Activated T-cell treated with anti-CD3 and anti-CD28 coated beads, Interleukin-2, amount 50 U/mL, for 1 hour (primary cell): ENCODE measurements around the gene TFEB.

Source experiments
- DNase-seq: peaks from one replicate; pipeline ENCODE4 v3.0.0-alpha.2; 2020

Gene TFEB

DNA sequence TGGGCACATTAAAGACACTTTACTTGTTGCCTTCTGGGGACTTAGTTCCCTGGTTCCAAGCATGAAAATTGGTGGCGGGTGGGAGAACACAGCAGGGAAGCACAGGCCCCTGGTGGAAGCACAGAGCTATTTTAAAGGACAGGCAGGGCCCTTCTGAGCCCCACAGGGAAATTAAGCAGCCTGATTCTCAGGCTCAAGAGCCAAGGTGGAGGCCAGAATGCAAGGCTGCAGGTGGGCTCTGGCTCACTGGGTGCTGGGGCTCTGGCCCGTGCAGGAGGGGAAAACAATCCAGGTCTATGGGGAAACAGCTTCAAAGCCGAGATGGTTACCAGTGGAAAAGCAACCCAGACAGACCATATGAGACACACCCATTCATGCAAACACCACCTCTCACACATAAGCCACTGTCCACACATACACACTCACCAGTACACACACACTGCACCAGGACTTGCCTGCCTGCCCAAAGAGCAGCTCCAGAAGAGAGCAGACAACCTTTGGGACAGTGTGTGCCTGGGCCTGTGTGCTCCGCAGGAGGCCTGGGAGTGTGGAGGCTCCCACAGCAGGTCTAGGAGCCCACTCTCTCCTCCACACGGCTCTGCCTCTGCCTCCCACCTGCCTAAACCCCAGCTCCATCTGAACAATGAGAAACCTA lies 30.6 kb downstream of the TFEB start:
- DNase-seq: no peak

DNA sequence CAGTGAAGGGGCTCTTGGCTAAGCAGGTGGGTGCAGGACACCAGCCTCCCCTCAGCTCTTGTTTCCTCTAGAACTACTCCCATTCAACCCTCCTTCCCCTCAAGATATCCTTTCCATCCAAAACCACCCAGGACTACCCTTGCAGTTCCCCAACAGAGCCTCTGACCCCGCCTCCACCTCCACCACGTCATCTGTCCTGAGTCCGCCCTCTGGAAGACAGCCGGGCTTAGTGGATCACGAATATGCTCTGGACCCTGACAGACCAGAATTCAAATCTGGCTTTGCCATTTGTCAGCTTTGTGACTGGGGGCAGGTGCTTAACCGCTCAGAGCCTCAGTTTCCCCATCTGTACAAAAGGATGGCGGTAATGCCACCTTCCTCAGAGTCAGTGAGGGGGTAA lies 31.4 kb downstream of the TFEB start:
- no peak for DNase-seq

DNA sequence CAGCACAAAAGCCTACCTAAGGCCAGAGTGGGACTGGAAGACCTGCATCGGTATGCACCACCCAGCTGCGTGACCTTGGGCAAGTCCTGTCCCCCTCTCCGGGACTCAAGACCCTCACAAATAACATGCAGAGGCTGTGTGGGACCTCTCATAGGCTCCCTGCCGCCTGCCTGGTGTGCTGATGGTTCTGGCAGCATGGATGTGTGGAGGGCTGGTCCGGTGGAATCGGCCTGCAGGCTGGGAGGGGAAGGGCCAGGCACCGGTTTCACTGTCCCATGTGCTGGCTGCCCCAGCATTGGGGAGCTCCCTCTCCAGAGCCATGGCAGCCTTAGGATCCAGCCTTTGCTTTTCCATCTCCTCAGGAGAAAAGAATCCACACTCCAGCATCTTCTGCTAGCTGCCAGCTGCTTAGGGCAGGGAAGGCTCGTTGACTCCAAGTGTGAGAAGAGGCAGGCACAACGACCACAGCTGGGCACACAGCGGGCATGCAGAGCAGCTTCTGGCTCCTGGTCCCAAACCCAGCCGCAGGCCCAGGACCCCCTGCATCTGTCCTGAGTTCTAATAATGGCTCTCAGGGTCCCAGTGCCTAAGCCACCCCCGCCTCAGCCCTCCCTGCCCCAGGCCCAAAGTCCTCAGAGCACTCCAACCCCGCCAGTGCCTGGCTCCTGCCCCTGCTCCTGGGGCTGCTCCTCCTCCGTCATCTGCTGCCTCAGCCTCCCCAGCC lies 32.5 kb downstream of the TFEB start:
- no peak for DNase-seq

DNA sequence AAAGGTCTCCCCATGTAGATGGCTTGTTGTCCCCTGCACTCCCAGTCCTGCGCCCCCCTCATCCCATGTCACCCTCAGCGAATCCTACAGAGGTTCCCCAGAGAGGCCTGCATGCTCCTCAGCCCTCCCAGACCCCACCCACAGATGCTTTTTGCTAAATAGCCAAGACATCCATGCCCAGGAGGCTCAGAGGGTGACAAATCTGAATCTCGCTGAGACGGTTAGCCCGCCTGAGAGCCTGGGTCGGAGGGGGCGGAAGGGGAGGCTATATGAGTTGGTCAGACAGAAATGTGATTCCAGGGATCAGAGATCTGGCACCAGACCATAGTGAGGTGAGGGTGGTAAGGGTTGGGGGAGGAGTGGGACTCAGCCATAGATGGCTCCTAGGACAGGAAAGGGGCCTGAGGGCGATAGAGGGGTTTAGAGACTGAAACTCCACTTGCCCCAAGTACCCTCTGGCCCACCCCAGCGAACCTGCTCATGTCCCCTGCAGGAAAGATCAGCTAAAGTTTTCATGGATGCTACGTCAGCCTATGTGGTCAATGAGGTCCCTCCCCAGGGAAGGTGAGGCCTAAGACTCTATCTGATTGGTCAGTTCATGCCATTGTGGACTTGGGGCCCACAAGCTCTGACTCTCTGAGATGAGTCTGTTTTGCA lies 33.2 kb downstream of the TFEB start:
- no peak for DNase-seq

DNA sequence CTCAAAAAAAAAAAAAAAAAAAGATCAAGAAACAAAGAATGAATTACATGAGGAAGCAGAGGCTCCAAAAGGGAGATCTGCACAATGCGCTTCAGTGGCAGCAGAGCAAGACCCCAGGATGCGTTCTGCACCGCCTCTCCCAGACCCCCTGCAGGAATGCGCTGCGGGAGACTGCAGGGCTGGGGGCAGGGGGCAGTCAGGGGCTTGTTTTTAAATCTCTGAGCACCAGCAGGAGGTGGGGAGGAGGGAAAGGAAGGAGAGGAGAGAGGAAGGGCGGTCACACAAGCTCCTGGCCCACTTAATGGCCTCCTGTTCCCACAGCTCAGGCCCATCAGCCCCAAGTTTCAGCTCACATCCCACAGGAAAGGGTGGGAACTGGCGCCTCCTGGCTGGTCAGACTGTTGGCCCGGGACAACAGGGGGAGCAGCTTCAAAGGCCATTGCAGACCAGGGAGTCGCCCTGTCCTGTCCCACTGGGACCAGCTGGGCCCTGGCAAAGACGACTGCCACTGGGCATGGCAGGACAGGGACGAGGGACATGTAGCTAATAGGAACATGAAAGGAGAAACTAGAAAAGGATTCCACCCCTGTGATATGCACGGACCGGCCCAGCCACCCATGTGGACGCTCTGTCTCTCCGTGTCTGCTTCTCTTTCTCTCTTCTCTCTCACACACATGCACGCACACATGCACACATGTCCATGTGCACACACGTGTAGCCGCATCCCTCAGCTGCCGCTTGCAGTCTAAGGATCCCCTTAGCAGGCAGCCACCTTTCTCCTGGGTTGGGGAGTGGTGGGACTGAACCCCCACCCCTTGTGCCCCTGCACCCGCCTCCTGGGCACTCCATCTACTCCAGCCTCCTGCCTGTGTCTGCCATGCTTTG lies 34.7 kb downstream of the TFEB start:
- DNase-seq: no peak

DNA sequence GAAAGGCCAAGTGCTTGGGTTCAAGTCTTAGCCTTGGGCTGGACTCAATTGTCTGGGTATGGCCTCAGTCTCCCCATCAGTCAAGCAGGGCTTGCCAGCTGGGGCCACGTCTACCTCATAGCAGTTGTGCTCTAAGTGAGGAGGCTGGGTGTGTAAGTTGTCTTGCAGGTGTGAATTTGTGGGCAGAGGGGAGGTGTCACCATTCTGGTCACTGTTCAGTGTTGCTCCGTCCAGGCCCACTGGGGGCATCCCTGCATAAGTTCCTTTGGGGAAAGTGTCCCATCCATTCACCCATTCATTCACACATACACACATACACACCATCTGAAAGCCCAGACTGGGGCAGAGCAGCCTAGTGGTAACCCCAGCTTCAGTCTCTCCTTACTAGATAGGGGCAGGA lies 36.3 kb downstream of the TFEB start:
- DNase-seq: no peak

DNA sequence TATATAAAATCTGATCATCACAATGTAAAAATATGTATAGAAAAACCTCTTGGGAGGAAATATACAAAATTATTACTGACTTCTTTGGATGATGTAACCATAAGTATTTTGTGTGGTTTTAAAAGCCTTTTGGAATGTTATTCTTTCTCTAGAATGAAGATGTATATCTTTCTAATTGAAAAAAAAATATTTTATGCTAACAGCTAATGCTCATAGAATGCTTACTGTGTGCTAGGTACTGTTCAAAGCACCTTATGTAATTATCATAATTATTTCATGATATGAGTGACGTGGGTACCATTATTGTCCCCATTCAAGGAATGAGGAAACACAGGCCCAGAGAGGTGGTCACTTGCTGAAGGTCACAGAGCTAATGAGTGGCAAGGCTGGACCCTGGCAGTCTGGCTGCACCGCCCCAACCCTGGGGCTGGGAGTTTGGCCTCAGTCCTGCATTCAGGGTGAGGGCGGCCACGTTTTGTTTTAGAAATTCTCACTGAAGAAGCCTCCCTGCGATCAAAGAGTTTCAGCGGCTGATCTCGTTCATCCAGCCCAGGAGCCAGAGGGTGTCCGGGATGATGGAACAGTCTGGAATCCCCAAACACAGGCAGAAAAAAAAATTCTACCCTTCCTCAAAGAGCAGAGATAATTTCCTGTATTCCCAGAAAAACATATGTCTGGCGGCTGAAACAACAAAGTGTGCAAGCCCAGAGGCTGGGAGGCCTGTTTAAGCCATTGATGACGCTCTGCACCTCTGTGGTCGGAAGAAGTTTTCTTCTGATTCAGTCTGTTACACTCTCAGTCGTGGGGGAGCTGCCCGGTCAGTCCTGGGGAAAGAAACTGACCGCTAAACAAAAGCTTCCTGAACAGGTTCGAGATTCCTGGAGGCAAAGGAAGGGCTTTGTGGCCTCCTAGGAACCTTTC lies 37.3 kb downstream of the TFEB start:
- no peak for DNase-seq

DNA sequence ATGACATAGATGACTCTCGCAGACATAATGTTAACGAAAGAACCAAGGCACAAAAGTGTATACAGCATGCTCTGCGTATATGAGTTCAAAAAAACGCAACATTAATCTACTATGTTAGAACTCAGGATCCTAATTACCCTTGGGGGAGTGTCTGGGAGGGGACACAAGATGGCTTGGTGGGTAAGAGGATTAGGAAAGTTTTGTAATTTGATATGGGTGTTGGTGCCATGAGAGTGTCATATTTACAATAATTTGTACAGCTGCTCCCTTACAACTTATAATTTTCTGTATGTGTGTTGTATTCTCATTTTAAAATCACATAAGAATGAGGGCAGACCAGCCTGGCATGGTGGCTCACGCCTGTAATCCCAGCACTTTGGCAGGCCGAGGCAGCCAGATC lies 38.6 kb downstream of the TFEB start:
- DNase-seq: no peak

DNA sequence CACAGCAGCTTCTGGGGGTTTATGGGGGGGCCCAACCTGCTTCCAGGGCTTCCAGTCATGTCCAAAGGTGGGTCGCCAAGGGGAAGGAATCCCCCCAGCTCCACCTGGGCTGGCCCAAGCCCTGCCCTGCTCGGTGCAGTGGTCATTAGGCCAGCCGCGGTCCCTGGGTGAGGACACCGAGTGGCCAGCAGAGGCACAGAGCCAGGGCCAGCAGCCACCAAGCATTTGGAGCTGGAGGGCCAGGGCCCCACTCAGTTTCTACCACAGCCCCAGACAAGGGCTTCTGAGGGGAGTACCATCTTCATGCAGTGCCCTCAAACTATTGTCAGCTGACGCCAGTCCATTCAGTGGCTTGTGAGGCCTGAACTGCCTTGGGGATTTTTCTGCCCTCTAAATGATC lies 39.6 kb downstream of the TFEB start:
- DNase-seq: no peak

DNA sequence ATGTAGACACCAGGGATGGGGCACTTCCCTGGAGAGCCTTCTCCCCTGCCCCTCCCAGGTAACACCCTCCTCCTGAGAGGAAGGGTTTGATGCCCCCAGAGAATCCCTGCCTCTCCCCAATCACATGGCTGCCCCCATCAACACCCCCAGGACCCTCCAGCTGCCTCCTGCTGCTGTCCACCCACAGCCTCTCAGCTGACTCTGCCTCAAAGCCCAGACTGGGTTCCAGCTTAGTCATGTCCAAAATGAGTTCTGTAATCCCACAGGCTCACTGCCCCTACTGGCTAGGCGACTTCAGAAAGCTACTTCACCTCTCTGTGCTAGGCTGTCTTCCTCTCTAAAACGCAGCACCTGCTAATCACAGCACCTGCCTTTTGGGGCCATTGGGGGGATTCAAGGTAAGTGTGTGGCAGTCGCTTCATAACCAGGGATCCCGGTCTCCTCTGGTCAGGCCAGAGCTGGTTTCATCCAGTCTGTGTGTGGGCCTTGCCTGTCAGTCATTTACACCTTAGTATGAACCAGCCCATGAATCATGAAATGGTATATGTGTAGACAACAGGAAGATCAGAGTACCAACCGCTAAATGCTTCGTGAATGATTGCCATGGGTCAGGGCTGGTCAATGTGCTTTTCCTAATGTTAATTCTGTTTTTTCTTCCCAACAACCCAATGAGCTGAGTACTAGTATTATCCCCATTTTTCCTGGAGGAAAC lies 40.4 kb downstream of the TFEB start:
- no peak for DNase-seq

DNA sequence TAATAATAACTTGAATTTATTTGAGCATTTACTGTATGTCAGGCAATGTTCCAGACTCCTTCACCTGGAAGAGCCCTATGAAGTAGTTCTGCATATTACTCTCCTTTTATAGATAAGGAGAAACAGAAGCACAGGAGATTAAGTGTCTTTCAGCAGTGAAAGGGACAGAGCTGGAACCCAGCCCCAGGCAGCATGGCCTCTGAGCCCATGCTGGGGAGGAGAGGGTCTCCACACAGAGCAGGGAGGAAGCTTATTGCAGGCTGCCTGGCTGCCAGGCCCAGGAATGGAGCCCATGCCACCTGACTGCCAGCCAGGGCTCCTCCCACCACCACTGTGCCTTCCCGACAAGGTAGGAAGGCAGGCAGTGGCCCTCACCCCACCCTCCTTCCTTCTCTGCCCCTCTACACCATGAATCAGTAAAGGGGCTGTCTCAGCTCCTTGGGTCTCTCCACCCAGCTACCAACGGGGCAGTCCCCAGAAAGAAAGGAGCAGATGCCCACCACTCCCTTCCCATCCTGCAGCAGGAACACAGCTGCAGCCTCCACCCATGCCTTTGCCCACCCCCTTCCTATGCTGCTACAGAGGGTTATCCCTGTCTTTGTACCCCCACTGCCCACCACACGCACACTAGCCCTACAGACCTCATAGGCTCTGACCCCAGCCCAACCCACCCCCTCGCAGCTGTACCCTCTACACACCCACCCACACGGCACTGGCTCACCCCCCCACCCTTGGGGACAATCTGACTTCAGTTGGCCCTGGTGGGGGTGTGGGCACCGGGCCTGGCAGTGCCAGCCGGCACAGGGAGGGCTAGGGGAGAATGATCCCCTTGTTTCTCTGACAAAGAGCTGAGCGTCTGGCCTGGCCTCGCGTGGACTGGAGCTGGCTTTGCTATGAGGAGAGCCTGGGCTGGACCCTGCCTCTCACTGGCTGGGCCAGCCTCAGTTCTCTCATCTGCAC lies 41.8 kb downstream of the TFEB start:
- DNase-seq: no peak

DNA sequence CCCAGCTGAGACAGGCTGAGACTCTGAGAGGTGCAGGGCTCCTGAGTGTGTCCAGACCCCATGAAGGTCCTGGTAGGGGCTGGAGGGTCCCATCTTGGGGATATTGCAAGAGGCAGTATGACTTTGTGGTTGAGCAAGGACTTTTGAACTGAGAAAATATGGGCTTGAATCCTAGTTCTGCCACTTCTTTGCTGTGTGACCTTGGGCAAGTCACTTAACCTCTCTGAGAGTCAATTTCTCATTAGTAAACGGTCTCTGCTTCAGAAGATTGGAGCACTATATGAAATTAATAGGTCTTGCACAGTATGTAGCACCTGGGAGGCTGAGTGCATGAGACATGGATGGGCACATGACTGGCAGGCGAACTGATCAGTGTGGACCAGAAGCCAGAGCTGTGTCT lies 42.7 kb downstream of the TFEB start:
- no peak for DNase-seq

DNA sequence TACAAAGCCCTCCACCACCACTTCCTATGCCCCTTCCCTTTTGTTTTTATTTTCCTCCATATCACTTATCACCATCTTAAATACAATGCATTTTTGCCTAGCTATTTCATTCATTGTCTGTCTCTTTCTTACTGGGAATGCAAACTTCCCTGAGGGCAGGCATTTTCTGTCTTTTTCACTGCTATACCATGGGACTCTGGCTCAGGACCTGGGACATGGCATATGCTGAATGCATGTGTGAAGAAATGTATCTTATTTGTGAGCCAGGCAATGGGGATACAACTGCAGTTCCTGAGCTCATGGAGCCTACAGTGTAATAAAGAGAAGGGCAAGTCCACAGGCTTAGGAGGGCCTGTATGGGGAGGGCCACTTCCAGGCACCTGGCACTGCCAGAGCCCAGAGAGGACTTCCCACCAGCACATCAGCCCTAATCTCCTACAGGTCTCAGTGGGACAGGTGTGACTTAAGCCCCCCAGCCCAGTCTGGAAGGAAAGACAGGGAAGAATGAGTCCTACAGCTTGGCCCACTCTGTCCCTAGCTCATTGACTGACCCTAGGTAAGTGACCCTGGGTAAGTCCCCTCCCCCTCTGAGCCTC lies 43.2 kb downstream of the TFEB start:
- no peak for DNase-seq

DNA sequence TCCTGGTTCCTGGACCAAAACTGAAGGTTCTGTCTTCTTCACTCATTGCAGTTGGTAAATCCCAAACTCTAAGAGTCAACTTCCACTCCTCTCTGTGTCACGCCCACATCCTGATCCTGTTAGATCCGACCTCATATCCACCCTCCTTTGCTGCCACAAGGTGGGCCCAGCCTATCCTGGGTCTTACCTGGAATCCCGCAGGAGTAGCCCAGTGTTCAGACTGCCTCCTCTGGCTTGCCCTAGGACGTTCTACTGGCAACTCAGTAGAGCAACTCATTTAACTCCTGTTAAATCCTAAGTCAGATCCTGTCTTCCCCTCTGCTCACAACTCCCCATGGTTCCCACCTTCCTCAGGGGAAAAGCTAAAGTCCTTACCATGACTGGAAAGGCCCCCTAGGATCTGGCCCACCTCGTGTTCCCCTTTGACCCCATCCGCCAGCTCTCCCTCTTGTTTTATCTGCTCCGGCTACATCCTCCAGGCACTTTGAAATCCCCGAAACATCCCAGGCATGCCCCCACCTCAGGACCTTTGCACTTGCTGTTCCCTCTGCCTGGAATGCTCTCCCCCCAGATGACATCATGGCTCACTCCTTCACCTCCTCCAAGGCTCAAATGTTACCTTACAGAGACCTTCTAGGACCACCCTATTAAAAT lies 43.9 kb downstream of the TFEB start:
- DNase-seq: no peak

DNA sequence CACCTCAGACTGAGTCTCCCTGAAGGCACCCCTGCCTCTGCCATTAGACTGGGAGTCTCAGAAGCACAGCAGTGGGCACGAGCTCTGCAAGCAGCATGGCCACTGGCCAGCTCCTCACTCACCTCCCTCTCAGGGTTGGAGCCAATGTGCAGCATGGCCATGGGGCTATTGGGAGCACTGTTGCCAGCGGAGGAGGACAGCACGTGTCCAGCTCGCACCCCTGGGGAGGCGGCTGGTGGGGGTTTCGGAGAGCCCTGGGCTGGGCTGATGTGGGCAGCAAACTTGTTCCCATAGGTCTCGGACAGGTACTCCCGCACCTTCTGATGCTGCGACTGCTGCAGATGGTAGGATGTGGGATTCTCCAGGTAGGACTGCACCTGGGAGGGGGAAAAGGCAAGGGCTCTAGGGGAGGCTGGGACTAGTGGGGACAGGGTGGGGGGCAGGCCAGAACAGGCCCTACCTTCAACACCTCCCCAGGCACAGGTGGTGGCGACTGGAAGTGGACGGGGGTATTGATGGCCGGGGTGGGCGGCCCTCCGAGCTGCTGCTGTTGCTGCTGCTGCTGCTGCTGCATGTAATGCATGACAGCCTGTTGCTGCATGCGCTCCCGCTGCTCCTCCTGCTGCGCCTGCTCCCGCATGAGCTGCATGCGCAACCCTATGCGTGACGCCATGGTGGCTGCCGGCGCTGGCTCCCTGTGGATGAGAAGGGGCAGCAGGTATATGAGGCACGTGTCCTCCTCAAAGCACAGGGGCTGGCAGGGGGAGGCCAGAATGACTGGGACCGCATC lies 44.7 kb downstream of the TFEB start:
- DNase-seq: no peak

DNA sequence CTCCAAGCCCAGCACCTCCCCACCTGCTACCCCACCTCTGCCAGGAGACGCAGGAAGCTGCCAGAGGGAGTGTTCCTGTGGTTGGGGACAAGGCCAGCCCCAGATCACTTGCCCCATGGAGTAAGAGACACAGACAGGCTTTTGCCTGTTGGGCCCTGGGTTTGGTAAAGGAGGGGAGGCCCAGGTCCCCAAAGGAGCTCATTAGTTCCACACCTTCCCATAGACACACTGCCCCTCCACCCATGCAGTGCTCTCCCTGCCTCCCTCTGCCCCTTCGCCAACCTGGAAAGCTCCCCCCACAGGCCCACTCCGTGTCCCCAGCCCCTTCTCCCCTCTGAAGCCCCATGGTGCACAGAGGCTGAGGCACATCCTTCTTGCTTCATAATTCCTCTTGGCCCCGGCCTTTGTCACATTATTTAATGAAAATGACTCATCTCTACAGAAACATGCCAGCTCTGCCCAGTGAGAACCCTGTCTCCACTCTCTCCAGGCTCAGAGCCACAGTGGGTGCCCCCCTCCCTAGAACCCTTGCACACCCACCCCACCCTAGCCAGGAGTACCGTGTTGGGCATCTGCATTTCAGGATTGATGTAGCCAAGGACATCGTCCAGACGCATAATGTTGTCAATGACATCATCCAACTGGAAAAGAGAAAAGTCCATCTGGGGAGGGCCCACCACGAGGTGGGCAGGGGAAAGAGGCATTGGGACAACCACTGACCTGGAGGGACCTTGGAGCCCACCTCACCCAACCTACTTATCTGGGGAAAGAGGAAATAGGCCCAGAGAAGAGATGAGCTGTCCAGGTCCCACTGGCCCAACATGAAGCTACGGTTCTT lies 46.0 kb downstream of the TFEB start:
- no peak for DNase-seq

DNA sequence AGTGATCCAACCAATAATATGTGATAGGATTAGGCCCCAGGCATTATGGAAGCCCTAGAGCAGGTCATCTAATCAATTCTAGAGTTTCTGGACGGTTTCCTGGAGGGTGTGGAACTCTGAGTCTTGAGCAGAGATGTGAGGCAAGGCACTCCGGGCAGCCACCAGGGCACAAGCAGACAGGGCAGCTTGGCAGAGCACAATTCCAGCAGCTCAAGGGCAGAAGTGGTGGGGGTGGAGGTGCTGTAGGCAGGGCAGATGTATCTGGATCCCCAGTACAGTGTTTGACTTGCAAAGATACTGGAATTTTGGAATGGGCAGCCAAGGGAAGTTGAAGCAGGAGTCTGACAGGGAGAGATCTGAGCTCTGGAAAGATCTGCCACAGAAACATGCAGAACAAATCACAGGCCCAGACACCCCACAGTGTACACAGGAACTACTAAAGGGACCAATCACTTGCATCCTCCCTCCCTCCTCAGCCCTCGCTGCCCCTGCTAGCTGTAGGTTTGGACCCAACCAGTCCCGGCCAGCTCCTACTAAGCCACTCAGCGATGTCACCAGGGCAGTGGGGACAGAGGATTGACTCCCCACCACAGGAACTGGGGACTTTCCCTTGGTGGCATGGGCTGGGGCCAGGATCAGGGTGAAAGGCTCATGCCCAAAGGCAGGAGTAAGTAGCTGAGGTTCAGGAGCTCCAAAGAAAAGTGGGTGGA lies 47.0 kb downstream of the TFEB start:
- DNase-seq: no peak
